ENCODE results near the gene SPRR2B. TPM values are rescaled to one million over a fixed set of nuclear protein-coding genes. Genes with fewer than 3 reads are reported as not detected.
"Not testable (repeated sequence)": the region's sequence is repeated elsewhere in the genome, so short reads cannot be mapped to it uniquely, and the experiment has no call there.

Gene SPRR2B
- total and polyA plus RNA-seq, 2 donors (not counting 3 experiments of a cell fraction or from before 2014, with no cell fraction given), result not detected

DNA sequence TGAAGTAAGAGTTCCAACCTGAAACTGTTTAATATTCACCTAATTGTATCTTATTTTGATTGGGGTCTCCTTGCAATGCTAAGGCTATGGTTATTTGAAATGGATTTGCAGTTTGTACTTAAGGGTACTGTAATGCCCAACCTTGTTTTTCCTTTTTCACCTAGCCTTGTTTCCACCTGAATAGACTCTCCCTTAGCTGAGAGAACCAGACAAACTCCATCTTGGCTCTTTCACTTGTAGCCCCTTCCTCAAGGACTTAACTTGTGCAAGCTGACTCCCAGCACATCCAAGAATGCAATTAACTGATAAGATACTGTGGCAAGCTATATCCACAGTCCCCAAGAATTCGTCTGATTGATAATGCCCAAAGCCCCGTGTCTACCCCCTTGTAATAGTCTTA lies 49.6 kb downstream of the SPRR2B start:
- BruUV-seq (replicated peaks); H2AFZ ChIP-seq (ENCODE audit: low read depth, low read length); H3K27me3 ChIP-seq (ENCODE audit: control insufficient read depth in 2 of 2, insufficient read depth in 2 of 2, low read length in 2 of 2); DNase-seq (ENCODE audit: low read depth, low spot score); POLR2A ChIA-PET; dilution Hi-C loops (cut with MboI; ENCODE audit: extremely low pct_ligation_motif_present, low sequenced_read_pairs); FAIRE-seq; CTCF ChIA-PET; intact Hi-C loops (cut with micrococcal nuclease); H3K4me1 ChIP-seq (ENCODE audit: control insufficient read depth, extremely low read depth, insufficient read depth, low read length); H4K20me1 ChIP-seq (replicated peaks; ENCODE audit: control insufficient read depth, extremely low read depth, insufficient read depth, low read length); H3K27ac ChIP-seq (ENCODE audit: insufficient read depth, low read depth, low read length); H3K4me3 ChIP-seq (replicated peaks in 1 of 3; ENCODE audit: insufficient read depth in 1 of 3, low read depth in 1 of 3, low read length in 3 of 3); H3K9me3 ChIP-seq (replicated peaks; ENCODE audit: control insufficient read depth, insufficient read depth, low read length); H3K9me1 ChIP-seq (replicated peaks; ENCODE audit: control insufficient read depth, extremely low read depth, insufficient read depth, low read length); H3K79me2 ChIP-seq (ENCODE audit: control insufficient read depth, insufficient read depth, low read length); H3K4me2 ChIP-seq (ENCODE audit: insufficient read depth, low read length); H3K9ac ChIP-seq (replicated peaks; ENCODE audit: extremely low read depth, insufficient read depth, low read length); H3K36me3 ChIP-seq (ENCODE audit: control insufficient read depth in 2 of 2, extremely low read depth in 1 of 2, insufficient read depth in 2 of 2, low read length in 2 of 2): not testable (repeated sequence)

Small RNA genes lying within 50 kb of the gene (small RNA-seq; reads per million reads assigned to genes)
- gene AL356867.1 (ENCODE audit: insufficient read depth, insufficient read length, low read depth, low replicate concordance), result not detected

Other genes with a start within 250 kb of the SPRR2B start
- not detected in 2 replicates for gene LCE1A, start 244.1 kb downstream of the SPRR2B start, total RNA-seq
- gene LCE1A, start 244.1 kb downstream of the SPRR2B start, polyA plus RNA-seq, result not detected in 2 replicates
- gene LCE6A, start 228.8 kb downstream of the SPRR2B start, total RNA-seq, result not detected in 2 replicates
- not detected in 2 replicates for gene LCE6A, start 228.8 kb downstream of the SPRR2B start, polyA plus RNA-seq
- not detected in 2 replicates for gene LCE7A, start 211.6 kb downstream of the SPRR2B start, total RNA-seq
- gene LCE7A, start 211.6 kb downstream of the SPRR2B start, polyA plus RNA-seq, result not detected in 2 replicates
- gene SMCP, start 193.3 kb downstream of the SPRR2B start, total RNA-seq, result not detected in 2 replicates
- not detected in 2 replicates for gene SMCP, start 193.3 kb downstream of the SPRR2B start, polyA plus RNA-seq
- gene IVL, start 163.1 kb downstream of the SPRR2B start, total RNA-seq, result not detected in 2 replicates
- gene IVL, start 163.1 kb downstream of the SPRR2B start, polyA plus RNA-seq, result not detected in 2 replicates
- gene SPRR5, start 124.4 kb downstream of the SPRR2B start, total RNA-seq, result not detected in 2 replicates
- not detected in 2 replicates for gene SPRR5, start 124.4 kb downstream of the SPRR2B start, polyA plus RNA-seq
- gene SPRR4, start 101.0 kb downstream of the SPRR2B start, total RNA-seq, result not detected in 2 replicates
- gene SPRR4, start 101.0 kb downstream of the SPRR2B start, polyA plus RNA-seq, result not detected in 2 replicates
- gene SPRR1A, start 87.5 kb downstream of the SPRR2B start, total RNA-seq, result not detected in 2 replicates
- not detected in 2 replicates for gene SPRR1A, start 87.5 kb downstream of the SPRR2B start, polyA plus RNA-seq
- gene SPRR3, start 69.9 kb downstream of the SPRR2B start, total RNA-seq, result not detected in 2 replicates
- not detected in 2 replicates for gene SPRR3, start 69.9 kb downstream of the SPRR2B start, polyA plus RNA-seq
- not detected in 2 replicates for gene SPRR1B, start 40.4 kb downstream of the SPRR2B start, total RNA-seq
- gene SPRR1B, start 40.4 kb downstream of the SPRR2B start, polyA plus RNA-seq, result not detected in 2 replicates
- gene SPRR2D, start 30.5 kb downstream of the SPRR2B start, total RNA-seq, result not detected in 2 replicates
- gene SPRR2D, start 30.5 kb downstream of the SPRR2B start, polyA plus RNA-seq, result not detected in 2 replicates
- gene SPRR2A, start 14.1 kb downstream of the SPRR2B start, total RNA-seq, result not detected in 2 replicates
- gene SPRR2A, start 14.1 kb downstream of the SPRR2B start, polyA plus RNA-seq, result not detected in 2 replicates
- not detected in 2 replicates for gene SPRR2E, start 22.9 kb upstream of the SPRR2B start, total RNA-seq
- not detected in 2 replicates for gene SPRR2E, start 22.9 kb upstream of the SPRR2B start, polyA plus RNA-seq
- gene SPRR2F, start 41.9 kb upstream of the SPRR2B start, total RNA-seq, result not detected in 2 replicates
- not detected in 2 replicates for gene SPRR2F, start 41.9 kb upstream of the SPRR2B start, polyA plus RNA-seq
- not detected in 2 replicates for gene SPRR2G, start 79.3 kb upstream of the SPRR2B start, total RNA-seq
- not detected in 2 replicates for gene SPRR2G, start 79.3 kb upstream of the SPRR2B start, polyA plus RNA-seq
- not detected in 2 replicates for gene LELP1, start 131.8 kb upstream of the SPRR2B start, total RNA-seq
- gene LELP1, start 131.8 kb upstream of the SPRR2B start, polyA plus RNA-seq, result not detected in 2 replicates
- gene PRR9, start 146.0 kb upstream of the SPRR2B start, total RNA-seq, result not detected in 2 replicates
- gene PRR9, start 146.0 kb upstream of the SPRR2B start, polyA plus RNA-seq, result not detected in 2 replicates
- gene LORICRIN, start 188.1 kb upstream of the SPRR2B start, total RNA-seq, result not detected in 2 replicates
- not detected in 2 replicates for gene LORICRIN, start 188.1 kb upstream of the SPRR2B start, polyA plus RNA-seq
- gene PGLYRP3, start 241.3 kb upstream of the SPRR2B start, total RNA-seq, result not detected in 2 replicates
- not detected in 2 replicates for gene PGLYRP3, start 241.3 kb upstream of the SPRR2B start, polyA plus RNA-seq